Cardiac muscle cell (in vitro differentiated cells and primary cell): Measurements from ENCODE around the gene GRK5. TPM values are rescaled to one million over a fixed set of nuclear protein-coding genes. Genes with fewer than 3 reads are reported as not detected.
"Not testable (repeated sequence)": the region's sequence is repeated elsewhere in the genome, so short reads cannot be mapped to it uniquely, and the experiment has no call there.

ENCODE experiments used
- DNase-seq, 2 donors: peaks; one replicate each; pipeline versions ENCODE4 v3.0.0 to v3.0.0-alpha.2; 2010 to 2017; ENCODE audit warnings: low read depth in 1 of 2, low spot score in 1 of 2
- H3K27ac ChIP-seq: fragments of 200-600 bp; sonication (generic); 2 replicates; pipeline ENCODE4 v1.5.1; 2016
- H3K27me3 ChIP-seq: fragments of 200-600 bp; sonication (generic); 2 replicates; pipeline ENCODE4 v1.6.0; 2016; ENCODE audit warnings: control low read depth
- H3K36me3 ChIP-seq: fragments of 200-600 bp; sonication (generic); 2 replicates; pipeline ENCODE4 v1.5.1; 2016; ENCODE audit warnings: control low read depth
- H3K4me1 ChIP-seq: fragments of 200-600 bp; sonication (generic); 2 replicates; pipeline ENCODE4 v1.8.1; 2017; ENCODE audit warnings: low read depth, mild to moderate bottlenecking, mixed run types
- H3K4me3 ChIP-seq: fragments of 200-600 bp; sonication (generic); 2 replicates; pipeline ENCODE4 v1.5.1; 2016; ENCODE audit warnings: mild to moderate bottlenecking
- H3K9me3 ChIP-seq: fragments of 200-600 bp; sonication (generic); 2 replicates; pipeline ENCODE4 v1.5.1; 2017; ENCODE audit warnings: low read depth, mild to moderate bottlenecking, control low read depth
- polyA plus RNA-seq: library from polyadenylated mRNA; unstranded; fragments of >200 nt; fragmentation: Nextera tagmentation; extraction: Ambion mirVana; gene quantifications from 2 replicates; pipeline ENCODE4 v1.2.1, GENCODE V29; 2016
- total RNA-seq: library from RNA; depleted of rRNA; stranded (reverse); fragments of >200 nt; gene quantifications from 2 replicates; pipeline ENCODE4 v1.2.3, GENCODE V29; 2016
- TF ChIP-seq, protein P1 (sequence below): IDR thresholded peaks from 2 replicates; pipeline ENCODE4 v1.5.1; 2012; ENCODE audit warnings: low read depth, mild to moderate bottlenecking, low read length

GRK5 gene
- total and polyA plus RNA-seq, 2 experiments from 2014 or later: 3.5 to 18.3 TPM

DNA sequence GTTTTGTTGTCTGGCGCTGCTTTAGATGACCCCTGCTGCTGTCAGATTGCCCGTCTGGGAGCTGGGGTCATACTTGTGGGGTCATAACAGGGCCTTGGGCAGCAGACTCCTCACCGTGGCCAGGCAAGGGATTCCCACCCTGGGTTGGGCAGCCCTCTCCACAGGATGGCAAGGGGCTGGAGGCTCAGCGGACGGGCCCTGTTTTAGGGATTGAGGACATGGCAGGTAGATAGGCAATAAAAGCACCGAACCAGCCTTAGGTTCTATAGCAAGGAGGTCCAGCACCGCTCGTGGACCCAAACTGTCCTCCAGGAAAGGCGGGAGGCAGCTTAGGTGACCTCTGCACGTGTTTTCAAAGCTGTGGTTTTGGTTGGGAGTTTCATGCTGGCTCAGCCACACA is 60.0 kb downstream of the GRK5 start:
- TF ChIP-seq, protein P1, sequence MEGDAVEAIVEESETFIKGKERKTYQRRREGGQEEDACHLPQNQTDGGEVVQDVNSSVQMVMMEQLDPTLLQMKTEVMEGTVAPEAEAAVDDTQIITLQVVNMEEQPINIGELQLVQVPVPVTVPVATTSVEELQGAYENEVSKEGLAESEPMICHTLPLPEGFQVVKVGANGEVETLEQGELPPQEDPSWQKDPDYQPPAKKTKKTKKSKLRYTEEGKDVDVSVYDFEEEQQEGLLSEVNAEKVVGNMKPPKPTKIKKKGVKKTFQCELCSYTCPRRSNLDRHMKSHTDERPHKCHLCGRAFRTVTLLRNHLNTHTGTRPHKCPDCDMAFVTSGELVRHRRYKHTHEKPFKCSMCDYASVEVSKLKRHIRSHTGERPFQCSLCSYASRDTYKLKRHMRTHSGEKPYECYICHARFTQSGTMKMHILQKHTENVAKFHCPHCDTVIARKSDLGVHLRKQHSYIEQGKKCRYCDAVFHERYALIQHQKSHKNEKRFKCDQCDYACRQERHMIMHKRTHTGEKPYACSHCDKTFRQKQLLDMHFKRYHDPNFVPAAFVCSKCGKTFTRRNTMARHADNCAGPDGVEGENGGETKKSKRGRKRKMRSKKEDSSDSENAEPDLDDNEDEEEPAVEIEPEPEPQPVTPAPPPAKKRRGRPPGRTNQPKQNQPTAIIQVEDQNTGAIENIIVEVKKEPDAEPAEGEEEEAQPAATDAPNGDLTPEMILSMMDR: no peak

DNA sequence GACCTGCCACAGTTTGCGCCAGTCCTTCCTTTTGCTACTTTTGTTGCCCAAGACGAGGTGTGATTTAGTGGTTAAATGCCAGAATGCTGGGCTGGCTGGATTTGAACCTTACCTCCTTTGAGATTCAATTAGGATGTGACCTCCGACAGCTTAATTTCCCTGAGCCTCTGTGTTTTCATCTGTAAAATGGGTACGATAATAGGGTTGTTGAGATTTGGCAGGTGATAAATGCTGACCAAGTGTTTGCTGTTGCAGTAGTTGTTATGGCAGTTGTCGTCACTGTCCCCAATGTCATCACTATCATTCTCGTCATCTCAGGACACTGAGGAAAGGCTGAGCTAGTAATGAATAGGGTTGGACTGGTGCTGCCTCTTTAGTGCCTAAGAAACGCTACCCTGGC is 61.1 kb downstream of the GRK5 start:
- H3K36me3 ChIP-seq: no peaks in the 10 kb centered on the region
- H3K27ac ChIP-seq: no peak overlapping the region
- H3K4me3 ChIP-seq: no peak overlapping the region
- no peaks in the 10 kb centered on the region for H3K27me3 ChIP-seq
- TF ChIP-seq, protein P1: no peak
- no peaks in the 10 kb centered on the region for H3K9me3 ChIP-seq
- no peak for DNase-seq
- H3K4me1 ChIP-seq: peaks cover 24% of the 10 kb centered on the region

More for the DNA sequence above, 60.0 kb downstream of the GRK5 start:
- no peaks in the 10 kb centered on the region for H3K36me3 ChIP-seq
- no peaks in the 10 kb centered on the region for H3K27me3 ChIP-seq
- H3K27ac ChIP-seq: no peak overlapping the region
- H3K9me3 ChIP-seq: no peaks in the 10 kb centered on the region
- H3K4me3 ChIP-seq: no peak overlapping the region
- no peak for DNase-seq
- H3K4me1 ChIP-seq: peaks cover 14% of the 10 kb centered on the region

DNA sequence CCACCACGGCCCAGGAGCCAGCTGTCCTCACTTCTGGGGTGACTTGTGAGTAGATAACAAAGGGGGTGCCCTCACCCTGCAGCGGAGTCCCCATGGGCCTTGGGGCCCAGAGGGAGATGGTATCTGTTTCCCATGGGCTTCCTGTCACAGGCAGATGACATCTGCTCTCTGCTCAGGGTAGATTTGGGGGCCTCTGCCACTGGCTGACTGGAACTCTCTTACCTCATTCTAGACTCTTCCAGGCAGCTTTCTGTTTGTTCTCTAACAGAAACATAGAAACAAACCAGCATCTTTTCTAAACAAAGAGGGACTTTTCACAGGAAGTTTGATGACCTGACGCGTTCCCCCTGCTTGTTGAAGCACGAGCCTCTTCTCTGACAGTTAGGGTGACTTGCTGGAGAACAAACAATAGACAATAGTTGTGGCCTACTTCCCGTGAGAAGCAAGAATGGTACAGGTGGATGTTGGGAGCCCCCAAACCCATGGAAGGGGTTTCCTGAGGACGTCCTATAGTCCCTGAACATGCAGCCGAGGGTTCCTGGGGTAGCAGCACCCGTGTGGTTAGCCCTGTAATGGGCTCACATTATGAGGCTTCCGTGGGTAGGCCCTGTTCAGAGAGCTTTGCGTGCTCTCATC is 61.6 kb downstream of the GRK5 start:
- Histone ChIP-seq H3K9me3 (no peaks in the 10 kb centered on the region), H3K4me1 (peaks cover 25% of the 10 kb centered on the region), H3K27me3 (no peaks in the 10 kb centered on the region), H3K4me3 (no peak overlapping the region), H3K27ac (no peak overlapping the region), H3K36me3 (no peaks in the 10 kb centered on the region)
- DNase-seq: no peak
- TF ChIP-seq, protein P1: no peak

- TF ChIP-seq, protein P1: no peak
- H3K9me3 ChIP-seq: no peaks in the 10 kb centered on the region
- no peak for DNase-seq
Measured at GRCh38 chr10:119269737-119270136, 62.4 kb downstream of the GRK5 start.

DNA sequence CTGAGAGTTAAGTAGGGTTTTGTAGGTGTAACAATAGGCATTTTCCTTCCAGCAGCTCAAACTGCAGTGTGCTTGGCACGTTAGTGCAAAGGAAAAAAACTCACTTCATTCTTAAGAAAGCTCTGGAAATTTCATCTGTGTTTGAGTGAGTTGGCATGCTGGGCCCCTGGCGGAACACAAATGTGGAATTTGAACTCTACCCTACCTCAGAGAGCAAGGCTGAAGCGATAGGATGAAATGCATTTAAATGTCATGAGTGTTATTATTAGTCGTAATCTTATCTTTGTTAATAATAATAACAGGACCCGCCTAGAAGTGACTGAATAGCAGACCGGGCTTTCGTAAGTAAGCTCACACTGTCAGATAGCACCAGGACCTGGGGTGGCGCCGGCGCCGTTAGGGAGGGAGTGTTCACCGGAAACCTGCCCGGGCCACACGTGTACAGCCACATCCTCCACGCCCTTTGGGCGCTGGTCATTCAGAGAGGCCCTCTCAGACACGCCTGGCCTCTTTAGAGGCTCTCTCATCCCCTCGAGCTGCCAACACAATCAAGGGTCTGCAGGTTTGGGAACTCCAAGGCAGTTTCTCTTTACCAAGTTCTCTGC is 63.5 kb downstream of the GRK5 start:
- Histone ChIP-seq H3K27ac (no peak overlapping the region), H3K9me3 (no peaks in the 10 kb centered on the region), H3K27me3 (no peaks in the 10 kb centered on the region), H3K4me3 (no peak overlapping the region), H3K4me1 (peaks cover 31% of the 10 kb centered on the region), H3K36me3 (no peaks in the 10 kb centered on the region)
- peak in 1 of 2 donors; percentile 85 for DNase-seq
- TF ChIP-seq, protein P1: no peak

More at GRCh38 chr10:119269737-119270136, 62.4 kb downstream of the GRK5 start:
- Histone ChIP-seq H3K36me3 (no peaks in the 10 kb centered on the region), H3K4me1 (peaks cover 25% of the 10 kb centered on the region), H3K4me3 (no peak overlapping the region), H3K27ac (no peak overlapping the region), H3K27me3 (no peaks in the 10 kb centered on the region)

GRCh38 chr10:119272338-119272734 is 65.0 kb downstream of the GRK5 start:
- H3K4me1 ChIP-seq: peaks cover 31% of the 10 kb centered on the region
- H3K27ac ChIP-seq, H3K9me3 ChIP-seq, DNase-seq, H3K4me3 ChIP-seq, H3K27me3 ChIP-seq, H3K36me3 ChIP-seq: not testable (repeated sequence)
